SK-N-MC (cell line): ENCODE measurements around the gene OTOP1.

Source experiments
- EZH2 ChIP-seq: fragments of 200-600 bp; sonication (generic); IDR thresholded peaks from one replicate; pipeline ENCODE4 v1.6.1; 2017; ENCODE audit warnings: antibody characterized with exemption
- POLR2AphosphoS5 ChIP-seq: IDR thresholded peaks from 2 replicates; pipeline ENCODE4 v1.6.1; 2012; ENCODE audit warnings: mild to moderate bottlenecking, low read depth, low read length, borderline replicate concordance

- no peak for TF ChIP-seq POLR2AphosphoS5
- TF ChIP-seq EZH2: no peak
Observed at GRCh38 chr4:4203688-4204400, 22.9 kb downstream of the OTOP1 start.
